ENCODE data around the gene IFITM10. TPM values are rescaled to one million over a fixed set of nuclear protein-coding genes. Genes with fewer than 3 reads are reported as not detected.

Gene IFITM10
- total and polyA plus RNA-seq, 2 experiments from 2014 or later: 0.89 to 1.4 TPM

GRCh38 chr11:1773131-1773993 is 23.0 kb upstream of the IFITM10 start:
- DNase-seq (ENCODE audit: low spot score): no peak
- H3K27me3 ChIP-seq: no peaks in the 10 kb centered on the region
- peaks cover 5% of the 10 kb centered on the region for H3K4me1 ChIP-seq (ENCODE audit: insufficient read depth)
- H3K36me3 ChIP-seq (replicated peaks; ENCODE audit: insufficient read depth, low read depth): no peaks in the 10 kb centered on the region
- H2AFZ ChIP-seq: no peak overlapping the region
- H3K27ac ChIP-seq: no peak overlapping the region
- H3K4me2 ChIP-seq: no peak overlapping the region
- H4K20me1 ChIP-seq (ENCODE audit: insufficient read depth, poor library complexity, severe bottlenecking): no peaks in the 10 kb centered on the region
- no peak for TF ChIP-seq EZH2 (IDR thresholded peaks at IDR 0.05; ENCODE audit: borderline replicate concordance)
- TF ChIP-seq EZH2phosphoT487 (IDR thresholded peaks at IDR 0.05; ENCODE audit: low read depth, severe bottlenecking, unreplicated experiment): no peak
- TF ChIP-seq CTCF (IDR thresholded peaks at IDR 0.05; ENCODE audit: poor library complexity): no peak
- H3K9me2 ChIP-seq (replicated peaks; ENCODE audit: insufficient read depth): no peaks in the 10 kb centered on the region
- H3K9me3 ChIP-seq (ENCODE audit: low read depth): no peaks in the 10 kb centered on the region
- no peak overlapping the region for H3K4me3 ChIP-seq
- no peaks in the 10 kb centered on the region for H3K79me2 ChIP-seq
- WGBS (ENCODE audit: low lambda C conversion rate, missing lambda C conversion rate): 93% methylated on average over 10 of the region's 10 CpGs

GRCh38 chr11:1772270-1773130 is 22.1 kb upstream of the IFITM10 start:
- DNase-seq (ENCODE audit: low spot score): peak; percentile 86
- Histone ChIP-seq H3K27ac (no peak overlapping the region), H3K4me3 (no peak overlapping the region), H3K9me3 (ENCODE audit: low read depth) (no peaks in the 10 kb centered on the region), H3K4me2 (peak overlapping the region; percentile 58), H4K20me1 (ENCODE audit: insufficient read depth, poor library complexity, severe bottlenecking) (no peaks in the 10 kb centered on the region), H3K36me3 (replicated peaks; ENCODE audit: insufficient read depth, low read depth) (no peaks in the 10 kb centered on the region), H3K27me3 (no peaks in the 10 kb centered on the region), H2AFZ (no peak overlapping the region), H3K4me1 (ENCODE audit: insufficient read depth) (peaks cover 5% of the 10 kb centered on the region), H3K79me2 (no peaks in the 10 kb centered on the region), H3K9me2 (replicated peaks; ENCODE audit: insufficient read depth) (no peaks in the 10 kb centered on the region)
- 33% methylated on average over 11 of the region's 15 CpGs for WGBS (ENCODE audit: low lambda C conversion rate, missing lambda C conversion rate)
- no peak for TF ChIP-seq CTCF (IDR thresholded peaks at IDR 0.05; ENCODE audit: poor library complexity)
- no peak for TF ChIP-seq EZH2phosphoT487 (IDR thresholded peaks at IDR 0.05; ENCODE audit: low read depth, severe bottlenecking, unreplicated experiment)
- no peak for TF ChIP-seq EZH2 (IDR thresholded peaks at IDR 0.05; ENCODE audit: borderline replicate concordance)

GRCh38 chr11:1771700-1772099 is 21.3 kb upstream of the IFITM10 start:
- H3K27me3 ChIP-seq: no peaks in the 10 kb centered on the region
- no peaks in the 10 kb centered on the region for H3K36me3 ChIP-seq (replicated peaks; ENCODE audit: insufficient read depth, low read depth)
- no peaks in the 10 kb centered on the region for H3K9me2 ChIP-seq (replicated peaks; ENCODE audit: insufficient read depth)
- H3K4me3 ChIP-seq: no peak overlapping the region
- no peaks in the 10 kb centered on the region for H4K20me1 ChIP-seq (ENCODE audit: insufficient read depth, poor library complexity, severe bottlenecking)
- H3K4me1 ChIP-seq (ENCODE audit: insufficient read depth): peaks cover 5% of the 10 kb centered on the region
- no peaks in the 10 kb centered on the region for H3K79me2 ChIP-seq
- H3K4me2 ChIP-seq: no peak overlapping the region
- H3K27ac ChIP-seq: no peak overlapping the region
- no peak for TF ChIP-seq EZH2phosphoT487 (IDR thresholded peaks at IDR 0.05; ENCODE audit: low read depth, severe bottlenecking, unreplicated experiment)
- TF ChIP-seq CTCF (IDR thresholded peaks at IDR 0.05; ENCODE audit: poor library complexity): no peak
- no peak for TF ChIP-seq EZH2 (IDR thresholded peaks at IDR 0.05; ENCODE audit: borderline replicate concordance)
- DNase-seq (ENCODE audit: low spot score): no peak
- no peak overlapping the region for H2AFZ ChIP-seq
- H3K9me3 ChIP-seq (ENCODE audit: low read depth): no peaks in the 10 kb centered on the region
- 77% methylated on average over 6 of the region's 6 CpGs for WGBS (ENCODE audit: low lambda C conversion rate, missing lambda C conversion rate)
